ENCODE measurements around the gene IVNS1ABP. TPM values are rescaled to one million over a fixed set of nuclear protein-coding genes. Genes with fewer than 3 reads are reported as not detected.
"Not testable (repeated sequence)": the region's sequence is repeated elsewhere in the genome, so short reads cannot be mapped to it uniquely, and the experiment has no call there.

The IVNS1ABP gene
- total and polyA plus RNA-seq, 9 of the 15 experiments (the other 6 are each of a cell fraction or from before 2014, with no cell fraction given), result 30.6 to 126 (median 77.7) TPM

GRCh38 chr1:185321653-185322221, 4.7 kb upstream of the IVNS1ABP start:
- H3K27ac ChIP-seq (ENCODE audit: extremely low read depth, low read depth, low read length); CTCF ChIA-PET (ENCODE audit: low intra/inter-chr PET ratio): not testable (repeated sequence)

More at GRCh38 chr1:185321653-185322221, 4.7 kb upstream of the IVNS1ABP start:
- POLR2A ChIA-PET; in situ Hi-C loops (cut with MboI); DNase-seq (ENCODE audit: extremely low read depth in 1 of 4, low spot score in 3 of 4); intact Hi-C loops (cut with micrococcal nuclease); FAIRE-seq; H3K27me3 ChIP-seq (ENCODE audit: control insufficient read depth in 2 of 2, insufficient read depth in 2 of 2, low read length in 2 of 2); H3K9me1 ChIP-seq (ENCODE audit: control insufficient read depth, insufficient read depth, low read length); H3K4me2 ChIP-seq (ENCODE audit: insufficient read depth, low read length); H3K4me3 ChIP-seq; H2AFZ ChIP-seq (ENCODE audit: low read depth, low read length); H3K9me3 ChIP-seq (replicated peaks; ENCODE audit: control insufficient read depth, insufficient read depth, low read depth, low read length); H3K36me3 ChIP-seq (ENCODE audit: control insufficient read depth, insufficient read depth, low read length); BruUV-seq (replicated peaks); H3K9ac ChIP-seq (ENCODE audit: insufficient read depth in 1 of 2, low read depth in 2 of 2, low read length in 2 of 2); H4K20me1 ChIP-seq (replicated peaks; ENCODE audit: control insufficient read depth, insufficient read depth, low read length); ATAC-seq: not testable (repeated sequence)
- WGBS (ENCODE audit: insufficient coverage, low coverage, missing lambda C conversion rate), result 85% methylated on average over 17 of the region's 36 CpGs
- Histone ChIP-seq H3K4me1 (replicated peaks in 1 of 2; ENCODE audit: control insufficient read depth in 2 of 2, insufficient read depth in 2 of 2, low read length in 2 of 2) (peaks cover 12 to 17% of the 10 kb centered on the region in 2 experiments), H3K79me2 (ENCODE audit: control insufficient read depth, insufficient read depth, low read length) (peaks cover 13% of the 10 kb centered on the region)
- peak; percentile 77 for TF ChIP-seq ZBTB33 (CRISPR knock-in tag; IDR thresholded peaks at IDR 0.05)
